CD4-positive, alpha-beta T cell (primary cell): ENCODE data around the gene MRPL28. TPM values are rescaled to one million over a fixed set of nuclear protein-coding genes. Genes with fewer than 3 reads are reported as not detected.

Experiments used
- ATAC-seq: fragments of 200-7000 bp; cut with Tn5 transposase; one replicate; pipeline ENCODE4 v1.10.0; 2022; ENCODE audit warnings: mild to moderate bottlenecking; ENCODE audit not compliant: poor library complexity
- CTCF ChIA-PET: fragments of 350-600 bp; sonication (Branson Sonifier 250); formaldehyde crosslinking; loops from one replicate; lab custom pipeline; 2021; ENCODE audit warnings: antibody characterized with exemption, inconsistent platforms; lab: Charles Lee
- POLR2A ChIA-PET: fragments of 350-600 bp; sonication (Branson Sonifier 250); formaldehyde crosslinking; loops from one replicate; lab custom pipeline; 2021; ENCODE audit warnings: antibody characterized with exemption, inconsistent platforms; lab: Charles Lee
- DNase-seq, 14 experiments: peaks; one replicate each; pipeline ENCODE4 v3.0.0-alpha.2; 2013 to 2020; ENCODE audit warnings: mixed read lengths in 2 of 14
- H3K27ac ChIP-seq, 2 donors: one replicate each; pipeline versions ENCODE4 v1.5.1 to v1.7.0; 2013; ENCODE audit warnings: low read length in 2 of 2, low read depth in 1 of 2, mild to moderate bottlenecking in 1 of 2
- H3K27me3 ChIP-seq, 2 experiments: 1 replicate in 1 of 2; 2 replicates in 1 of 2; pipeline versions ENCODE4 v1.6.1 to v1.7.0; 2013; ENCODE audit warnings: low read length in 2 of 2, control low read depth in 1 of 2, mild to moderate bottlenecking in 1 of 2, moderate library complexity in 1 of 2; ENCODE audit not compliant: insufficient read depth in 2 of 2, control insufficient read depth in 1 of 2
- H3K36me3 ChIP-seq: one replicate; pipeline ENCODE4 v1.6.1; 2013; ENCODE audit warnings: low read length, control low read depth; ENCODE audit not compliant: insufficient read depth
- H3K4me1 ChIP-seq: one replicate; pipeline ENCODE4 v1.6.1; 2013; ENCODE audit warnings: low read length, control low read depth; ENCODE audit not compliant: insufficient read depth
- H3K4me3 ChIP-seq: one replicate; pipeline ENCODE4 v1.5.1; 2013; ENCODE audit warnings: mild to moderate bottlenecking, low read length, moderate library complexity
- H3K9me3 ChIP-seq, 2 experiments: 1 replicate in 1 of 2; 2 replicates in 1 of 2; pipeline versions ENCODE4 v1.6.1 to v1.7.0; 2013; ENCODE audit warnings: low read length in 2 of 2, mild to moderate bottlenecking in 2 of 2, control low read depth in 1 of 2, moderate library complexity in 1 of 2; ENCODE audit not compliant: control insufficient read depth in 1 of 2, insufficient read depth in 1 of 2
- H3K27ac Mint-ChIP-seq: one replicate; pipeline ENCODE4 v1.8.0; 2020; ENCODE audit warnings: mixed read lengths
- H3K27me3 Mint-ChIP-seq: one replicate; pipeline ENCODE4 v1.8.0; 2021; ENCODE audit warnings: mixed read lengths
- H3K36me3 Mint-ChIP-seq: one replicate; pipeline ENCODE4 v1.8.0; 2021; ENCODE audit warnings: low read depth, mixed read lengths
- H3K4me1 Mint-ChIP-seq: one replicate; pipeline ENCODE4 v1.8.0; 2021; ENCODE audit warnings: low read depth, mixed read lengths
- H3K4me3 Mint-ChIP-seq: one replicate; pipeline ENCODE4 v1.8.0; 2020; ENCODE audit warnings: mild to moderate bottlenecking, mixed read lengths
- H3K9me3 Mint-ChIP-seq: one replicate; pipeline ENCODE4 v1.8.0; 2020; ENCODE audit warnings: mixed read lengths
- intact Hi-C, 2 experiments: fragments of 100-400 bp; cut with DNase I in 1 of 2; cut with micrococcal nuclease in 1 of 2; formaldehyde crosslinking; loops; one replicate each; pipeline versions ENCODE4 v1.15.1 to v1.9.0; 2023 to 2025; cut with DNase I, micrococcal nuclease
- total RNA-seq, 174 experiments: library from RNA in 2 of 174; stranded (reverse) in 2 of 174; gene quantifications; one replicate each; pipeline ENCODE4 v1.2.3 and lab custom pipeline; 2021 to 2026
- TF ChIP-seq, protein P1 (sequence below): fragments of 200-600 bp; IDR thresholded peaks from one replicate; pipeline ENCODE4 v1.8.0; 2022; ENCODE audit warnings: antibody characterized with exemption, mild to moderate bottlenecking

MRPL28 gene
- total RNA-seq, 2 experiments from 2014 or later = 19.6 to 19.7 TPM

DNA sequence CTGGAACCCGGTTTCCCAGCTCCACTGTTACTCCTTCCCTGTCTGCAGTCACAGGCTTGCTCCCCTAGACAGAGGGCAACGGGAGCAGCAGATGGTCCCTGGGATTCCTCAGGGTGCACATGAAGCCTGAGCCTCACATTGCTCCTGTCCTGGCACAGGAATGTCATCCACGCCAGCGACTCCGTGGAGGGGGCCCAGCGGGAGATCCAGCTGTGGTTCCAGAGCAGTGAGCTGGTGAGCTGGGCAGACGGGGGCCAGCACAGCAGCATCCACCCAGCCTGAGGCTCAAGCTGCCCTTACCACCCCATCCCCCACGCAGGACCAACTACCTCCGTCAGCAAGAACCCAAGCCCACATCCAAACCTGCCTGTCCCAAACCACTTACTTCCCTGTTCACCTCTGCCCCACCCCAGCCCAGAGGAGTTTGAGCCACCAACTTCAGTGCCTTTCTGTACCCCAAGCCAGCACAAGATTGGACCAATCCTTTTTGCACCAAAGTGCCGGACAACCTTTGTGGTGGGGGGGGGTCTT lies 29.8 kb upstream of the MRPL28 start:
- H3K4me1 Mint-ChIP-seq = peaks cover 26% of the 10 kb centered on the region
- H3K27me3 ChIP-seq = no peaks in the 10 kb centered on the region
- TF ChIP-seq, protein P1, sequence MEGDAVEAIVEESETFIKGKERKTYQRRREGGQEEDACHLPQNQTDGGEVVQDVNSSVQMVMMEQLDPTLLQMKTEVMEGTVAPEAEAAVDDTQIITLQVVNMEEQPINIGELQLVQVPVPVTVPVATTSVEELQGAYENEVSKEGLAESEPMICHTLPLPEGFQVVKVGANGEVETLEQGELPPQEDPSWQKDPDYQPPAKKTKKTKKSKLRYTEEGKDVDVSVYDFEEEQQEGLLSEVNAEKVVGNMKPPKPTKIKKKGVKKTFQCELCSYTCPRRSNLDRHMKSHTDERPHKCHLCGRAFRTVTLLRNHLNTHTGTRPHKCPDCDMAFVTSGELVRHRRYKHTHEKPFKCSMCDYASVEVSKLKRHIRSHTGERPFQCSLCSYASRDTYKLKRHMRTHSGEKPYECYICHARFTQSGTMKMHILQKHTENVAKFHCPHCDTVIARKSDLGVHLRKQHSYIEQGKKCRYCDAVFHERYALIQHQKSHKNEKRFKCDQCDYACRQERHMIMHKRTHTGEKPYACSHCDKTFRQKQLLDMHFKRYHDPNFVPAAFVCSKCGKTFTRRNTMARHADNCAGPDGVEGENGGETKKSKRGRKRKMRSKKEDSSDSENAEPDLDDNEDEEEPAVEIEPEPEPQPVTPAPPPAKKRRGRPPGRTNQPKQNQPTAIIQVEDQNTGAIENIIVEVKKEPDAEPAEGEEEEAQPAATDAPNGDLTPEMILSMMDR = no peak
- H3K4me1 ChIP-seq = peaks cover 25% of the 10 kb centered on the region
- H3K36me3 Mint-ChIP-seq = peaks cover 5% of the 10 kb centered on the region
- H3K4me3 Mint-ChIP-seq = peak overlapping the region; percentile 98
- no peaks in the 10 kb centered on the region for H3K36me3 ChIP-seq
- peak overlapping the region in 1 of 2 donors; percentile 67 for H3K27ac ChIP-seq
- H3K27me3 Mint-ChIP-seq = no peaks in the 10 kb centered on the region
- peak in 3 of 14 experiments; percentile 12 to 50 (median 29) for DNase-seq
- ChIA-PET CTCF (interaction anchor here (3.7 kb wide), 1 partner anchor 8 kb away, joined by 22 read pairs; no protein-coding TSS in a partner anchor), POLR2A (interaction anchor here (1.4 to 3.3 kb wide), 4 partner anchors 17 to 38 kb away, joined by 4 to 35 read pairs (median 14); partner anchors contain the start of genes MRPL28 and PGAP6)
- no peaks in the 10 kb centered on the region for H3K9me3 Mint-ChIP-seq
- intact Hi-C loops = loop anchor here (2.0 to 10.0 kb wide), 4 partner anchors 25 to 1385 kb away; partner anchors contain the start of genes AXIN1 (in 2 of the 2), NUBP2 (in 1 of the 2), RAB11FIP3 (in 1 of the 2) and SPSB3 (in 1 of the 2)
- peak overlapping the region; percentile 97 for H3K27ac Mint-ChIP-seq
- H3K9me3 ChIP-seq = no peaks in the 10 kb centered on the region
- no peak for ATAC-seq
- H3K4me3 ChIP-seq = peak overlapping the region; percentile 92

DNA sequence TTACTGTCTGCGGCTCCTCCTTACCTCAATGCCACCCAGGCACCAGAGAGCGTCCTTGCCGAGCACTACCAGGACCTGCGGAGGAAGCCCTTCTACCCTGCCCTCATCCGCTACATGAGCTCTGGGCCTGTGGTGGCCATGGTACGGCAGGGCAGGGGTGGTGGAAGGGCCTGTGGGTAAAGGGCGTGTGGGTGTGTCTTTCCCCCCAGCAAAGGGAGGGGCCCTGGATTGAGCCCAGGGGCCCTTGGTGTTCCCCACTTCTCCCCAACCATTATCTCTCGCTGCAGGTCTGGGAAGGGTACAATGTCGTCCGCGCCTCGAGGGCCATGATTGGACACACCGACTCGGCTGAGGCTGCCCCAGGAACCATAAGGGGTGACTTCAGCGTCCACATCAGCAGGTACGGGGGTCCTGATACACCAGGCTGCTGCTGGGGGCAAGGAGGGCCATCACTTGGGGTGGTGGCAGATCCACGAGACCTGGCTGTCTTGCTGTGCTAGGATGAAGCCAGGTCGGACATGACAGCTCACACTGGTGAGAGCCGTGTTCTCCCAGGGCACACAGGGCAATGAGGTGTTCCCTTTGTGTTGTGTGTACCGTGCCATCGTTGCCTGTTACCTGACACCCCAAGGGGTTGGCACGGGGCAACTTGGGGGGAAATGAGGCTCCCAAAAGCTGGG lies 29.1 kb upstream of the MRPL28 start:
- H3K4me3 Mint-ChIP-seq = peak overlapping the region; percentile 98
- Histone ChIP-seq H3K4me3 (no peak overlapping the region), H3K36me3 (no peaks in the 10 kb centered on the region), H3K27ac (no peak overlapping the region), H3K9me3 (no peaks in the 10 kb centered on the region), H3K4me1 (peaks cover 25% of the 10 kb centered on the region), H3K27me3 (no peaks in the 10 kb centered on the region)
- POLR2A ChIA-PET = interaction anchor here (3.3 kb wide), 1 partner anchor 17 kb away, joined by 35 read pairs; the partner anchor contains the start of gene PGAP6
- intact Hi-C loops = loop anchor here (2.0 to 10.0 kb wide), 4 partner anchors 25 to 1385 kb away; partner anchors contain the start of genes AXIN1 (in 2 of the 2), NUBP2 (in 1 of the 2), RAB11FIP3 (in 1 of the 2) and SPSB3 (in 1 of the 2)
- peak in 1 of 14 experiments; percentile 38 for DNase-seq
- ATAC-seq = no peak
- peaks cover 26% of the 10 kb centered on the region for H3K4me1 Mint-ChIP-seq
- TF ChIP-seq, protein P1 = no peak
- peaks cover 5% of the 10 kb centered on the region for H3K36me3 Mint-ChIP-seq
- no peaks in the 10 kb centered on the region for H3K9me3 Mint-ChIP-seq
- CTCF ChIA-PET = no interaction called here
- H3K27ac Mint-ChIP-seq = peak overlapping the region; percentile 36
- no peaks in the 10 kb centered on the region for H3K27me3 Mint-ChIP-seq

DNA sequence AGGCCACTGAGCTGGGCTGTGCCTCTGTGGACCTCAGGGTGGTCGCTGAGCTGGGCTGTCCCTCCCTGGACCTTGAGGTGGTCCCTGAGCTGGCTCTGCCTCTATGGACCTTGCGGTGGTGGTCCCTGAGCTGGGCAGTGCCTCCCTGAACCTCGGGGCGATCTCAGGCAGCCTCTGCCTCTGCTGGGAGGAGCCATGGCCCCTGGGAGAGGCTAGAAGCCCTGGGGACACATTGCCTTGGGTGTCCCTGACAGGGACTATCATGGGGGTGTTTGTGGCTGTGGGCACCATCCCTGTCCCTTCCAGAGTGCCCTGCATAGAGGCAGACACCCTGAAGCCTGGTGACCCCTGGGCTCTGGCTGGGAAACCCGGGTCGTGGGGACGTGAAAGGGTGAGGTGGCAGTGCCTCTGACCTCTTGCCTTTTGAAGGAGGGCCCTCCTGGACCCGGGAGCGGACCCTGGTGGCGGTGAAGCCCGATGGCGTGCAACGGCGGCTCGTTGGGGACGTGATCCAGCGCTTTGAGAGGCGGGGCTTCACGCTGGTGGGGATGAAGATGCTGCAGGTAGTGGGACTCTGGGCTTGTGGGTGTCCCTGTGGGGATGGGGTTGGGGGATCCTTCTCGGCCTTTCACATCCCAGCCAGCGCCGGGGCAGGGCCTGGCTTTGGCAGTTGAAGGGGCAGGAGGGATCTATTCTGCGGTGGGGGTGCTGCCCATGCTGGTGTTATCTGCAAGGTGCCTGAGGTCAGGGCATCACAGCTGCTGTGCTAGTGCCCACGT lies 28.4 kb upstream of the MRPL28 start:
- no peak overlapping the region for H3K27ac ChIP-seq

More for the DNA sequence above, 28.4 kb upstream of the MRPL28 start:
- Mint-ChIP-seq H3K9me3 (no peaks in the 10 kb centered on the region), H3K36me3 (peaks cover 5% of the 10 kb centered on the region), H3K27ac (peak overlapping the region; percentile 44), H3K27me3 (no peaks in the 10 kb centered on the region), H3K4me3 (peak overlapping the region; percentile 98), H3K4me1 (peaks cover 26% of the 10 kb centered on the region)
- TF ChIP-seq, protein P1 = no peak
- Histone ChIP-seq H3K4me1 (peaks cover 25% of the 10 kb centered on the region), H3K36me3 (no peaks in the 10 kb centered on the region), H3K9me3 (no peaks in the 10 kb centered on the region), H3K27me3 (no peaks in the 10 kb centered on the region), H3K4me3 (no peak overlapping the region)
- DNase-seq = peak in 2 of 14 experiments; percentile 30 to 53
- intact Hi-C loops = no loop called here
- POLR2A ChIA-PET = interaction anchor here (0.9 to 3.3 kb wide), 2 partner anchors 16 kb away, joined by 3 to 35 read pairs; partner anchors contain the start of gene PGAP6
- ATAC-seq = no peak
- CTCF ChIA-PET = no interaction called here
